Prostate gland (tissue), 2 donors: ENCODE results near the gene SF3A2. TPM values are rescaled to one million over a fixed set of nuclear protein-coding genes. Genes with fewer than 3 reads are reported as not detected.

Source experiments
- DNase-seq: peaks from one replicate; pipeline ENCODE4 v3.0.0-alpha.2; 2019; ENCODE audit warnings: low spot score
- H3K27ac ChIP-seq, 2 donors: fragments of 200-600 bp; sonication (generic); 2 replicates each; pipeline ENCODE4 v1.5.1; 2017 to 2019
- H3K27me3 ChIP-seq: fragments of 200-600 bp; sonication (generic); replicated peaks from 2 replicates; pipeline ENCODE4 v1.5.1; 2019; ENCODE audit not compliant: insufficient read depth
- H3K36me3 ChIP-seq, 2 donors: fragments of 200-600 bp; sonication (generic); 1 replicate in 1 of 2; 2 replicates in 1 of 2; pipeline versions ENCODE4 v1.5.1 to v1.8.1; 2017 to 2019
- H3K4me1 ChIP-seq: fragments of 200-600 bp; sonication (generic); replicated peaks from 2 replicates; pipeline ENCODE4 v1.5.1; 2019
- H3K4me3 ChIP-seq, 2 donors: fragments of 200-600 bp; sonication (generic); 2 replicates each; pipeline ENCODE4 v1.5.1; 2017 to 2019
- H3K9me3 ChIP-seq: fragments of 200-600 bp; sonication (generic); 2 replicates; pipeline ENCODE4 v1.5.1; 2017
- POLR2A ChIP-seq: fragments of 450-650 bp; IDR thresholded peaks from one replicate; pipeline ENCODE4 v1.6.1; 2016; ENCODE audit warnings: antibody characterized with exemption, mild to moderate bottlenecking
- POLR2AphosphoS5 ChIP-seq: sonication (generic); formaldehyde crosslinking; IDR thresholded peaks from one replicate; pipeline ENCODE4 v1.6.1; 2017; ENCODE audit warnings: antibody characterized with exemption
- WGBS: methylation state at CpG from one replicate; pipeline ENCODE4 v1.1.5; 2018; 5-methylcytosine and 5-hydroxymethylcytosine counted together
- intact Hi-C: fragments of 100-400 bp; cut with DNase I; formaldehyde crosslinking; loops from one replicate; pipeline ENCODE4 v1.14.2; 2022
- microRNA counts, 2 donors: library from miRNA; unstranded; fragments of <30 nt; microRNA quantifications; one replicate each; lab custom pipeline; 2016 to 2017
- microRNA-seq: library from miRNA; unstranded; fragments of <30 nt; microRNA quantifications from one replicate; pipeline ENCODE4, GENCODE V29; 2016
- small RNA-seq, 2 donors: library from RNA; depleted of rRNA; stranded (forward); fragments of <200 nt; gene quantifications; one replicate each; pipeline ENCODE3, GENCODE V24; 2016
- total RNA-seq, 2 donors: library from RNA; depleted of rRNA; stranded (reverse); fragments of >200 nt; gene quantifications; one replicate each; pipeline ENCODE4 v1.1.0, GENCODE V29; 2016
- TF ChIP-seq, protein P1 (sequence below), 4 experiments: fragments of 200-600 bp in 2 of 4; fragments of 450-650 bp in 2 of 4; sonication (generic) in 2 of 4; IDR thresholded peaks; 1 replicate in 3 of 4; 2 replicates in 1 of 4; pipeline ENCODE4 v1.5.1; 2016 to 2019; ENCODE audit warnings: antibody characterized with exemption in 4 of 4, mild to moderate bottlenecking in 2 of 4, moderate library complexity in 2 of 4

The SF3A2 gene
- total RNA-seq, 2 donors from 2014 or later: 31.9 to 113 TPM

- intact Hi-C loops: no loop called here
- TF ChIP-seq POLR2A (no peak), POLR2AphosphoS5 (no peak)
- TF ChIP-seq, protein P1, sequence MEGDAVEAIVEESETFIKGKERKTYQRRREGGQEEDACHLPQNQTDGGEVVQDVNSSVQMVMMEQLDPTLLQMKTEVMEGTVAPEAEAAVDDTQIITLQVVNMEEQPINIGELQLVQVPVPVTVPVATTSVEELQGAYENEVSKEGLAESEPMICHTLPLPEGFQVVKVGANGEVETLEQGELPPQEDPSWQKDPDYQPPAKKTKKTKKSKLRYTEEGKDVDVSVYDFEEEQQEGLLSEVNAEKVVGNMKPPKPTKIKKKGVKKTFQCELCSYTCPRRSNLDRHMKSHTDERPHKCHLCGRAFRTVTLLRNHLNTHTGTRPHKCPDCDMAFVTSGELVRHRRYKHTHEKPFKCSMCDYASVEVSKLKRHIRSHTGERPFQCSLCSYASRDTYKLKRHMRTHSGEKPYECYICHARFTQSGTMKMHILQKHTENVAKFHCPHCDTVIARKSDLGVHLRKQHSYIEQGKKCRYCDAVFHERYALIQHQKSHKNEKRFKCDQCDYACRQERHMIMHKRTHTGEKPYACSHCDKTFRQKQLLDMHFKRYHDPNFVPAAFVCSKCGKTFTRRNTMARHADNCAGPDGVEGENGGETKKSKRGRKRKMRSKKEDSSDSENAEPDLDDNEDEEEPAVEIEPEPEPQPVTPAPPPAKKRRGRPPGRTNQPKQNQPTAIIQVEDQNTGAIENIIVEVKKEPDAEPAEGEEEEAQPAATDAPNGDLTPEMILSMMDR (IDR thresholded peaks at IDR 0.05): no peak
- H3K4me3 ChIP-seq: no peak overlapping the region
- peaks cover 13% of the 10 kb centered on the region for H3K27me3 ChIP-seq
- no peaks in the 10 kb centered on the region for H3K9me3 ChIP-seq
- no peaks in the 10 kb centered on the region for H3K36me3 ChIP-seq
- DNase-seq: no peak
- H3K4me1 ChIP-seq: peaks cover 17% of the 10 kb centered on the region
- no peak overlapping the region for H3K27ac ChIP-seq
- WGBS: 16% methylated on average over 21 of the region's 26 CpGs
Observed at GRCh38 chr19:2294687-2295335, 58.2 kb downstream of the SF3A2 start.

- H3K4me3 ChIP-seq: no peak overlapping the region
- H3K9me3 ChIP-seq: no peaks in the 10 kb centered on the region
- peaks cover 8% of the 10 kb centered on the region for H3K27me3 ChIP-seq
- H3K36me3 ChIP-seq: no peaks in the 10 kb centered on the region
- TF ChIP-seq, protein P1 (IDR thresholded peaks at IDR 0.05): no peak
- TF ChIP-seq POLR2A (no peak), POLR2AphosphoS5 (no peak)
- no peak overlapping the region for H3K27ac ChIP-seq
- WGBS: 86% methylated on average over 16 of the region's 16 CpGs
- peaks cover 4% of the 10 kb centered on the region for H3K4me1 ChIP-seq
- intact Hi-C loops: no loop called here
- DNase-seq: no peak
Observed at GRCh38 chr19:2296141-2296540, 59.5 kb downstream of the SF3A2 start.

MicroRNAs encoded within 50 kb of the gene (microRNA counts, 767-probe panel; counts per million panel counts)
- 0 to 431 counts per million in 2 donors for microRNA hsa-miR-1227 (lab: Ali Mortazavi, UCI)

Small RNAs within 50 kb of the gene (microRNA-seq; reads per million reads assigned to microRNA genes)
- 2.2 reads per million, percentile 31 among the genes with 10 or more reads in this experiment for gene MIR1227
- not detected for gene MIR4321

Small RNAs within 50 kb of the gene (small RNA-seq; reads per million reads assigned to genes)
- gene MIR1227: 0.09 to 0.30 reads per million in 2 donors

Other genes with a start within 250 kb of the SF3A2 start
- gene BTBD2, start 221.1 kb upstream of the SF3A2 start, total RNA-seq: 100 to 1,000 TPM; 116 to 136 TPM
- gene MKNK2, start 185.6 kb upstream of the SF3A2 start, total RNA-seq: 100 to 1,000 TPM; 141 to 189 TPM
- 10 to 100 TPM; 40.1 to 43.5 TPM for gene MOB3A, start 140.5 kb upstream of the SF3A2 start, total RNA-seq
- 10 to 100 TPM; 11.8 to 50.2 TPM for gene IZUMO4, start 139.9 kb upstream of the SF3A2 start, total RNA-seq
- 100 to 1,000 TPM; 115 to 178 TPM for gene AP3D1, start 85.3 kb upstream of the SF3A2 start, total RNA-seq
- 10 to 100 TPM; 11.2 to 75.0 TPM for gene DOT1L, start 72.9 kb upstream of the SF3A2 start, total RNA-seq
- 10 to 100 TPM; 59.4 to 91.7 TPM for gene PLEKHJ1, start 495 bp upstream of the SF3A2 start, total RNA-seq
- gene AMH, start 12.5 kb downstream of the SF3A2 start, total RNA-seq: 100 to 1,000 TPM in 1 of 2 donors, under 1 TPM in 1; 0.46 to 160 TPM
- gene JSRP1, start 19.6 kb downstream of the SF3A2 start, total RNA-seq: under 1 TPM in 1 of 2 donors, not detected in 1; 0.96 TPM
- under 1 TPM; 0.27 to 0.80 TPM for gene PEAK3, start 45.4 kb downstream of the SF3A2 start, total RNA-seq
- gene LINGO3, start 71.3 kb downstream of the SF3A2 start, total RNA-seq: under 1 TPM in 1 of 2 donors, not detected in 1; 0.68 TPM
- 100 to 1,000 TPM; 125 to 135 TPM for gene LSM7, start 91.8 kb downstream of the SF3A2 start, total RNA-seq
- gene SPPL2B, start 91.9 kb downstream of the SF3A2 start, total RNA-seq: 10 to 100 TPM; 54.0 to 87.1 TPM
- 1 to 10 TPM in 1 of 2 donors, under 1 TPM in 1; 0.14 to 2.2 TPM for gene TMPRSS9, start 123.4 kb downstream of the SF3A2 start, total RNA-seq
- 10 to 100 TPM; 52.0 to 52.3 TPM for gene TIMM13, start 190.8 kb downstream of the SF3A2 start, total RNA-seq
- 10 to 100 TPM; 28.5 to 39.1 TPM for gene LMNB2, start 220.1 kb downstream of the SF3A2 start, total RNA-seq
- 10 to 100 TPM; 90.7 to 94.6 TPM for gene GADD45B, start 239.3 kb downstream of the SF3A2 start, total RNA-seq